ENCODE results near the gene COX15. TPM values are rescaled to one million over a fixed set of nuclear protein-coding genes. Genes with fewer than 3 reads are reported as not detected.

Gene COX15
- total and polyA plus RNA-seq, 2 of the 8 experiments (the other 6 are each of a cell fraction or from before 2014, with no cell fraction given): 17.5 to 36.6 TPM

DNA sequence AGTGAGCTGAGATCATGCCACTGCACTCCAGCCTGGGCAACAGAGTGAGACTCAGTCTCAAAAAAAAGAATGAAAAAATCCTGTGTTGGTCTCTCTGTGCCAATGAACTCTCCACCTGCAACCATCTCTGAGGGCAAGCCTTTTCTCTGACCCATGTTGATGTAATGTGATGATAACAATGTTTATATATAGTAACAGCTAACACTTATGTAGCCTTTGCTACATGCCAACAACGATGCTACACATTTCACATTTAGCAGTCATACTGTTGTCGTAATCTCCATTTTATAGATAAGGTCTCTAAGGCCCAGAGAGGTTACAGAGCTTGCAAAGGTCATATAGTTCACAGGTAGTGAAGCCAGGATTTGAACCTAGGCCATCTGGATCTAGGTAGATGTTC, 11.5 kb downstream of the COX15 start:
- H3K9ac ChIP-seq (replicated peaks in 1 of 4; ENCODE audit: extremely low read depth in 1 of 4, low read depth in 3 of 4, low read length in 3 of 4): no peak overlapping the region
- WGBS, 2 experiments (ENCODE audit: extremely low coverage in 1 of 2, insufficient coverage in 1 of 2, insufficient read length in 1 of 2, insufficient replicate concordance in 2 of 2, low coverage in 1 of 2, low lambda C conversion rate in 2 of 2, missing lambda C conversion rate in 1 of 2): 91% methylated on average over 2 of the region's 2 CpGs; no CpG with 5 or more reads in 1 of the 2 experiments
- no peak overlapping the region for H2BK120ac ChIP-seq (replicated peaks; ENCODE audit: low read depth, low read length)
- H3K27me3 ChIP-seq (replicated peaks in 1 of 4; ENCODE audit: control insufficient read depth in 3 of 4, extremely low read depth in 1 of 4, insufficient read depth in 3 of 4, low read length in 3 of 4): no peaks in the 10 kb centered on the region
- H3K36me3 ChIP-seq (ENCODE audit: control insufficient read depth in 2 of 4, insufficient read depth in 4 of 4, low read length in 3 of 4): peaks cover 15 to 54% (median 38%) of the 10 kb centered on the region in 4 experiments
- H3K79me2 ChIP-seq (ENCODE audit: control insufficient read depth in 1 of 2, insufficient read depth in 2 of 2, low read length in 2 of 2): no peaks in the 10 kb centered on the region
- no peak overlapping the region for H2BK5ac ChIP-seq (ENCODE audit: low read depth, low read length)
- H3K56ac ChIP-seq (replicated peaks; ENCODE audit: insufficient read length, low read depth, low read length): no peak overlapping the region
- no peak overlapping the region for H3K4me2 ChIP-seq (ENCODE audit: insufficient read depth in 1 of 2, low read depth in 2 of 2, low read length in 2 of 2)
- H3K18ac ChIP-seq (ENCODE audit: extremely low read depth, low read length): no peak overlapping the region
- DNase-seq (ENCODE audit: low read depth in 1 of 2, low spot score in 2 of 2): no peak
- H2BK12ac ChIP-seq (ENCODE audit: low read depth, low read length): no peak overlapping the region
- CTCF ChIA-PET (ENCODE audit: partially characterized antibody): interaction anchor here (1.2 kb wide), 1 partner anchor 163 kb away, joined by 3 read pairs; no protein-coding TSS in a partner anchor
- no peak overlapping the region for H3K14ac ChIP-seq (ENCODE audit: insufficient read length)
- H4K20me1 ChIP-seq (replicated peaks in 1 of 2; ENCODE audit: control insufficient read depth in 1 of 2, insufficient read depth in 2 of 2, low read length in 2 of 2): peaks cover 0 to 6% of the 10 kb centered on the region in 2 experiments
- no peaks in the 10 kb centered on the region for H3K23me2 ChIP-seq (ENCODE audit: low read depth, low read length)
- no peak overlapping the region for H4K5ac ChIP-seq (ENCODE audit: insufficient read length, low read depth, low read length)
- no peak overlapping the region for H2BK20ac ChIP-seq (ENCODE audit: low read length)
- no peaks in the 10 kb centered on the region for H3K9me3 ChIP-seq (ENCODE audit: insufficient read depth in 2 of 2, low read depth in 1 of 2, low read length in 1 of 2)
- POLR2A ChIA-PET (ENCODE audit: partially characterized antibody): interaction anchor here (1.2 kb wide), 1 partner anchor 10 kb away, joined by 3 read pairs; no protein-coding TSS in a partner anchor
- no peak overlapping the region for H3K4me3 ChIP-seq (ENCODE audit: extremely low read depth in 1 of 4, insufficient read depth in 2 of 4, low read depth in 3 of 4, low read length in 4 of 4)
- H3K79me1 ChIP-seq (ENCODE audit: low read depth, low read length): no peaks in the 10 kb centered on the region
- no peak overlapping the region for H4K8ac ChIP-seq (ENCODE audit: extremely low read depth, insufficient read depth, low read length)
- H2AFZ ChIP-seq (ENCODE audit: low read length): no peak overlapping the region
- H3K4ac ChIP-seq (replicated peaks; ENCODE audit: insufficient read length, low read depth, low read length): no peak overlapping the region
- H2BK15ac ChIP-seq (ENCODE audit: low read length): no peak overlapping the region
- no peak for FAIRE-seq
- no peak overlapping the region for H3K23ac ChIP-seq (ENCODE audit: insufficient read length)
- no peak overlapping the region for H4K91ac ChIP-seq (replicated peaks; ENCODE audit: insufficient read length, low read length)
- TF ChIP-seq JUN (IDR thresholded peaks at IDR 0.05; ENCODE audit: low read depth, low read length) (no peak), RFX5 (IDR thresholded peaks at IDR 0.05; ENCODE audit: borderline replicate concordance, low read depth, low read length) (no peak), CBX8 (IDR thresholded peaks at IDR 0.05; ENCODE audit: borderline replicate concordance, low read depth, low read length) (no peak)
- H3K4me1 ChIP-seq (replicated peaks in 1 of 4; ENCODE audit: control insufficient read depth in 3 of 4, insufficient read depth in 4 of 4, low read length in 3 of 4): no peaks in the 10 kb centered on the region
- no peak overlapping the region for H2AK5ac ChIP-seq (ENCODE audit: low read depth, low read length)
- no peak overlapping the region for H3K27ac ChIP-seq (ENCODE audit: low read depth, low read length)
